Vagina (tissue), 2 donors: ENCODE results near the gene BCAS1.

Experiments used
- POLR2AphosphoS5 ChIP-seq, 2 donors: sonication (generic); formaldehyde crosslinking; IDR thresholded peaks; one replicate each; pipeline ENCODE4 v1.9.0; 2017; ENCODE audit warnings: antibody characterized with exemption in 2 of 2, mild to moderate bottlenecking in 2 of 2, low read depth in 1 of 2; ENCODE audit not compliant: insufficient read depth in 1 of 2
- TF ChIP-seq, protein P1 (sequence below), 3 experiments: fragments of 450-650 bp in 2 of 3; fragments of 200-600 bp in 1 of 3; sonication (generic) in 1 of 3; IDR thresholded peaks; one replicate each; pipeline ENCODE4 v1.5.1; 2017 to 2019; ENCODE audit warnings: antibody characterized with exemption in 3 of 3, mild to moderate bottlenecking in 2 of 3, moderate library complexity in 2 of 3

DNA sequence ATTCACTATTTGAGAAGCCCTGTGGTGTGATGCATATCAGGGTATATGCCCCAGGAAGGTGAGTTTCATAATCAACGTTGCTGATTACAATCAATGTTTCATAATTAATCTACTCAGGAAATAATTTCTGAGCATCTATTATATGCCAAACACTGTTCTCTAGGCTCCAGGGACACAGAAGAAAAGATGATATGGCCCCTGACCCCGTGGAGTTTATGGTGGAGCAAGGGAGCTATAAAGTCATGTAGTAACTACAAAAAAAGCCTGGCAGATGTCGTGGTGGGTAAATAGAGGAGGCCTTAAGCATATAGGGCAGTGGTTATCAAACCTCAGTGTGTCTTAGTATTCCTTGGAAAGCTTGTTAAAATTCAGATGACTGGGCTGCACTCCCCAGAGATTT lies 40.1 kb upstream of the BCAS1 start:
- TF ChIP-seq, protein P1, sequence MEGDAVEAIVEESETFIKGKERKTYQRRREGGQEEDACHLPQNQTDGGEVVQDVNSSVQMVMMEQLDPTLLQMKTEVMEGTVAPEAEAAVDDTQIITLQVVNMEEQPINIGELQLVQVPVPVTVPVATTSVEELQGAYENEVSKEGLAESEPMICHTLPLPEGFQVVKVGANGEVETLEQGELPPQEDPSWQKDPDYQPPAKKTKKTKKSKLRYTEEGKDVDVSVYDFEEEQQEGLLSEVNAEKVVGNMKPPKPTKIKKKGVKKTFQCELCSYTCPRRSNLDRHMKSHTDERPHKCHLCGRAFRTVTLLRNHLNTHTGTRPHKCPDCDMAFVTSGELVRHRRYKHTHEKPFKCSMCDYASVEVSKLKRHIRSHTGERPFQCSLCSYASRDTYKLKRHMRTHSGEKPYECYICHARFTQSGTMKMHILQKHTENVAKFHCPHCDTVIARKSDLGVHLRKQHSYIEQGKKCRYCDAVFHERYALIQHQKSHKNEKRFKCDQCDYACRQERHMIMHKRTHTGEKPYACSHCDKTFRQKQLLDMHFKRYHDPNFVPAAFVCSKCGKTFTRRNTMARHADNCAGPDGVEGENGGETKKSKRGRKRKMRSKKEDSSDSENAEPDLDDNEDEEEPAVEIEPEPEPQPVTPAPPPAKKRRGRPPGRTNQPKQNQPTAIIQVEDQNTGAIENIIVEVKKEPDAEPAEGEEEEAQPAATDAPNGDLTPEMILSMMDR (IDR thresholded peaks at IDR 0.05): no peak
- no peak for TF ChIP-seq POLR2AphosphoS5 (IDR thresholded peaks at IDR 0.05; ENCODE audit: insufficient read depth in 1 of 2, low read depth in 1 of 2)
